Neural progenitor cell (in vitro differentiated cells): Measurements from ENCODE around the gene RERE.

ENCODE experiments used
- CTCF ChIP-seq: fragments of 200-600 bp; sonication (generic); IDR thresholded peaks from 2 replicates; pipeline ENCODE4 v1.5.1; 2017; ENCODE audit warnings: antibody characterized with exemption, mild to moderate bottlenecking
- EZH2 ChIP-seq: fragments of 200-600 bp; sonication (generic); IDR thresholded peaks from 2 replicates; pipeline ENCODE4 v1.6.1; 2017; ENCODE audit warnings: antibody characterized with exemption, mild to moderate bottlenecking, moderate library complexity
- EZH2phosphoT487 ChIP-seq: fragments of 200-600 bp; sonication (generic); IDR thresholded peaks from 2 replicates; pipeline ENCODE4 v1.6.1; 2017; ENCODE audit warnings: antibody characterized with exemption

- TF ChIP-seq CTCF (no peak), EZH2 (no peak), EZH2phosphoT487 (no peak)
These were observed 253.4 kb downstream of the RERE start for GRCh38 chr1:8563944-8564537.
